ENCODE measurements around the gene SPIRE2. TPM values are rescaled to one million over a fixed set of nuclear protein-coding genes. Genes with fewer than 3 reads are reported as not detected.

Gene SPIRE2
- total RNA-seq, 1 experiment from 2014 or later: 21.7 TPM

GRCh38 chr16:89796104-89796503, 32.2 kb upstream of the SPIRE2 start:
- Histone ChIP-seq H3K27me3 (ENCODE audit: control insufficient read depth, insufficient read depth, low read length) (no peaks in the 10 kb centered on the region), H3K4me1 (ENCODE audit: control insufficient read depth, insufficient read depth, low read length) (no peaks in the 10 kb centered on the region), H3K9me3 (ENCODE audit: control insufficient read depth, insufficient read depth, low read depth, low read length) (no peaks in the 10 kb centered on the region), H3K36me3 (ENCODE audit: control insufficient read depth, insufficient read depth, low read length) (no peaks in the 10 kb centered on the region; the same call in none of the 2 replicates), H3K4me3 (ENCODE audit: low read depth in 2 of 2, low read length in 2 of 2) (no peak overlapping the region), H3K27ac (ENCODE audit: low read length) (no peak overlapping the region)
- POLR2A ChIA-PET: no interaction called here
- DNase-seq (ENCODE audit: low read depth, low spot score) (no peak), ATAC-seq (no peak)
- no TSS peak for BruUV-seq (replicated peaks)
- intact Hi-C loops (cut with micrococcal nuclease; ENCODE audit: unreplicated experiment): no loop called here
- CTCF ChIA-PET: no interaction called here
- in situ Hi-C loops (cut with HindIII; ENCODE audit: low pct_unique_long_range_greater_than_20kb, low sequenced_read_pairs): no loop called here
- no peak for TF ChIP-seq SIN3A (IDR thresholded peaks at IDR 0.05; ENCODE audit: borderline replicate concordance, insufficient read depth, low read depth, low read length)

GRCh38 chr16:89798126-89798525, 30.1 kb upstream of the SPIRE2 start:
- Histone ChIP-seq H3K27ac (ENCODE audit: low read length) (no peak overlapping the region), H3K36me3 (ENCODE audit: control insufficient read depth, insufficient read depth, low read length) (no peaks in the 10 kb centered on the region; the same call in 1 of the 2 replicates)
- CTCF ChIA-PET: no interaction called here

More at GRCh38 chr16:89798126-89798525, 30.1 kb upstream of the SPIRE2 start:
- Histone ChIP-seq H3K27me3 (ENCODE audit: control insufficient read depth, insufficient read depth, low read length) (no peaks in the 10 kb centered on the region), H3K4me3 (ENCODE audit: low read depth in 2 of 2, low read length in 2 of 2) (no peak overlapping the region), H3K9me3 (ENCODE audit: control insufficient read depth, insufficient read depth, low read depth, low read length) (no peaks in the 10 kb centered on the region), H3K4me1 (ENCODE audit: control insufficient read depth, insufficient read depth, low read length) (no peaks in the 10 kb centered on the region)
- in situ Hi-C loops (cut with HindIII; ENCODE audit: low pct_unique_long_range_greater_than_20kb, low sequenced_read_pairs) (no loop called here), intact Hi-C loops (cut with micrococcal nuclease; ENCODE audit: unreplicated experiment) (no loop called here)
- DNase-seq (ENCODE audit: low read depth, low spot score) (no peak), ATAC-seq (no peak)
- POLR2A ChIA-PET: no interaction called here
- TSS peak; percentile 52 for BruUV-seq (replicated peaks)
- TF ChIP-seq REST (IDR thresholded peaks at IDR 0.05; ENCODE audit: insufficient read depth in 1 of 2, low read depth in 2 of 2, low read length in 1 of 2): no peak
- TF ChIP-seq CTCF (IDR thresholded peaks at IDR 0.05): no peak
- TF ChIP-seq TCF7L2 (IDR thresholded peaks at IDR 0.05; ENCODE audit: low read depth, low read length): no peak
- TF ChIP-seq SIN3A (IDR thresholded peaks at IDR 0.05; ENCODE audit: borderline replicate concordance, insufficient read depth, low read depth, low read length): no peak
- no peak for TF ChIP-seq POLR2AphosphoS5 (IDR thresholded peaks at IDR 0.05; ENCODE audit: low read depth, low read length)

Measured in Panc1 (cell line).